HCT116 (cell line): ENCODE results near the gene CD247. TPM values are rescaled to one million over a fixed set of nuclear protein-coding genes. Genes with fewer than 3 reads are reported as not detected.

Source experiments
- ATAC-seq: fragments of 200-7000 bp; cut with Tn5 transposase; 2 replicates; pipeline ENCODE4 v1.9.1; 2020; ENCODE audit warnings: mild to moderate bottlenecking, moderate library complexity
- BruUV-seq: library from RNA; stranded (reverse); fragments of 400-500 nt; replicated peaks from 2 replicates; lab custom pipeline; 2021; lab: Mats Ljungman, UMichigan
- CTCF ChIA-PET: fragments of 300-600 bp; sonication (Branson Sonifier 250); formaldehyde crosslinking; loops from one replicate; lab custom pipeline; 2021; ENCODE audit warnings: antibody characterized with exemption; lab: Charles Lee
- POLR2A ChIA-PET: fragments of 300-600, 350-600 bp; sonication (Branson Sonifier 250); formaldehyde crosslinking; loops from one replicate; lab custom pipeline; 2021; ENCODE audit warnings: antibody characterized with exemption; lab: Charles Lee
- RAD21 ChIA-PET, 2 experiments: fragments of 300-600 bp; sonication (Branson Sonifier 250); formaldehyde crosslinking; loops; one replicate each; lab custom pipeline; 2023; ENCODE audit warnings: low total read pairs in 2 of 2; ENCODE audit not compliant: uncharacterized antibody in 2 of 2, unreplicated experiment in 2 of 2, low non-redundant PET in 1 of 2; lab: Charles Lee
- DNase-seq: peaks from one replicate; pipeline ENCODE4 v3.0.0-alpha.2; 2010; ENCODE audit warnings: low read depth, low spot score
- H2AFZ ChIP-seq: fragments of 200-600 bp; shearing (Covaris generic), sonication (generic); 2 replicates; pipeline ENCODE4 v1.6.1; 2017; ENCODE audit warnings: low read depth, mixed run types, mixed read lengths, antibody characterized with exemption, low read length; ENCODE audit not compliant: poor library complexity, severe bottlenecking
- H3K27ac ChIP-seq: 2 replicates; pipeline ENCODE4 v1.5.1; 2012; ENCODE audit warnings: low read depth, low read length
- H3K27me3 ChIP-seq: fragments of 200-600 bp; sonication (generic); 2 replicates; pipeline ENCODE4 v1.6.1; 2016; ENCODE audit warnings: mixed run types, low read length, mixed read lengths; ENCODE audit not compliant: insufficient read depth
- H3K36me3 ChIP-seq, 2 experiments: fragments of 200-500 bp in 1 of 2; fragments of 200-600 bp in 1 of 2; sonication (Bioruptor generic) in 1 of 2; sonication (generic) in 1 of 2; 2 replicates each; pipeline versions ENCODE4 v1.5.1 to v1.6.1; 2014 to 2016; ENCODE audit warnings: low read length in 2 of 2, inconsistent platforms in 1 of 2, mixed read lengths in 1 of 2, mixed run types in 1 of 2; ENCODE audit not compliant: insufficient read depth in 2 of 2, control insufficient read depth in 1 of 2
- H3K4me1 ChIP-seq, 2 experiments: fragments of 200-600 bp in 1 of 2; sonication (generic) in 1 of 2; 2 replicates each; pipeline versions ENCODE4 v1.5.1 to v1.6.1; 2012 to 2017; ENCODE audit warnings: low read length in 2 of 2, inconsistent platforms in 1 of 2, mild to moderate bottlenecking in 1 of 2, mixed read lengths in 1 of 2, mixed run types in 1 of 2, moderate library complexity in 1 of 2; ENCODE audit not compliant: insufficient read depth in 2 of 2, control insufficient read depth in 1 of 2
- H3K4me2 ChIP-seq: fragments of 200-600 bp; sonication (generic); 2 replicates; pipeline ENCODE4 v1.6.1; 2017; ENCODE audit warnings: mixed run types, low read length, mixed read lengths
- H3K4me3 ChIP-seq, 2 experiments: fragments of 200-600 bp in 1 of 2; sonication (generic) in 1 of 2; replicated peaks in 1 of 2; 2 replicates each; pipeline ENCODE4 v1.5.1; 2011 to 2016; ENCODE audit warnings: low read length in 2 of 2, control low read depth in 1 of 2, low read depth in 1 of 2, mild to moderate bottlenecking in 1 of 2, mixed read lengths in 1 of 2, mixed run types in 1 of 2
- H3K79me2 ChIP-seq: fragments of 200-600 bp; sonication (generic); 2 replicates; pipeline ENCODE4 v1.6.1; 2017; ENCODE audit warnings: mild to moderate bottlenecking, mixed run types, low read length, moderate library complexity, mixed read lengths; ENCODE audit not compliant: insufficient read depth
- H3K9ac ChIP-seq: fragments of 200-600 bp; sonication (generic); 2 replicates; pipeline ENCODE4 v1.6.1; 2016; ENCODE audit warnings: low read length, mixed read lengths
- H3K9me2 ChIP-seq: fragments of 200-600 bp; sonication (generic), shearing (Covaris generic); 2 replicates; pipeline ENCODE4 v1.6.1; 2017; ENCODE audit warnings: mixed run types, mild to moderate bottlenecking, moderate library complexity; ENCODE audit not compliant: insufficient read depth
- H3K9me3 ChIP-seq, 2 experiments: fragments of 200-500 bp in 1 of 2; fragments of 200-600 bp in 1 of 2; sonication (Bioruptor generic) in 1 of 2; sonication (generic) in 1 of 2; 2 replicates each; pipeline ENCODE4 v1.6.1; 2014 to 2017; ENCODE audit warnings: low read length in 2 of 2, mixed read lengths in 2 of 2, inconsistent platforms in 1 of 2, low read depth in 1 of 2, mild to moderate bottlenecking in 1 of 2, mixed run types in 1 of 2, moderate library complexity in 1 of 2; ENCODE audit not compliant: control insufficient read depth in 1 of 2, insufficient read depth in 1 of 2
- H4K20me1 ChIP-seq: fragments of 200-600 bp; sonication (generic), shearing (Covaris generic); 2 replicates; pipeline ENCODE4 v1.6.1; 2017; ENCODE audit warnings: mixed run types, mild to moderate bottlenecking, moderate library complexity; ENCODE audit not compliant: insufficient read depth
- intact Hi-C: fragments of 100-400 bp; cut with micrococcal nuclease; formaldehyde crosslinking; loops from 2 replicates; pipeline ENCODE4 v1.10.0; 2022
- total RNA-seq: library from RNA; stranded (reverse); gene quantifications from one replicate; pipeline ENCODE4 v1.2.1, GENCODE V29; 2021; ENCODE audit not compliant: unreplicated experiment
- TF ChIP-seq, protein P1 (sequence below): IDR thresholded peaks from 2 replicates; pipeline ENCODE4 v1.6.1; 2012; ENCODE audit warnings: low read depth

CD247 gene
- total RNA-seq, 1 experiment from 2014 or later = 0.57 TPM

GRCh38 chr1:167567663-167568062 lies 49.3 kb upstream of the CD247 start (continued):
- TF ChIP-seq, protein P1, sequence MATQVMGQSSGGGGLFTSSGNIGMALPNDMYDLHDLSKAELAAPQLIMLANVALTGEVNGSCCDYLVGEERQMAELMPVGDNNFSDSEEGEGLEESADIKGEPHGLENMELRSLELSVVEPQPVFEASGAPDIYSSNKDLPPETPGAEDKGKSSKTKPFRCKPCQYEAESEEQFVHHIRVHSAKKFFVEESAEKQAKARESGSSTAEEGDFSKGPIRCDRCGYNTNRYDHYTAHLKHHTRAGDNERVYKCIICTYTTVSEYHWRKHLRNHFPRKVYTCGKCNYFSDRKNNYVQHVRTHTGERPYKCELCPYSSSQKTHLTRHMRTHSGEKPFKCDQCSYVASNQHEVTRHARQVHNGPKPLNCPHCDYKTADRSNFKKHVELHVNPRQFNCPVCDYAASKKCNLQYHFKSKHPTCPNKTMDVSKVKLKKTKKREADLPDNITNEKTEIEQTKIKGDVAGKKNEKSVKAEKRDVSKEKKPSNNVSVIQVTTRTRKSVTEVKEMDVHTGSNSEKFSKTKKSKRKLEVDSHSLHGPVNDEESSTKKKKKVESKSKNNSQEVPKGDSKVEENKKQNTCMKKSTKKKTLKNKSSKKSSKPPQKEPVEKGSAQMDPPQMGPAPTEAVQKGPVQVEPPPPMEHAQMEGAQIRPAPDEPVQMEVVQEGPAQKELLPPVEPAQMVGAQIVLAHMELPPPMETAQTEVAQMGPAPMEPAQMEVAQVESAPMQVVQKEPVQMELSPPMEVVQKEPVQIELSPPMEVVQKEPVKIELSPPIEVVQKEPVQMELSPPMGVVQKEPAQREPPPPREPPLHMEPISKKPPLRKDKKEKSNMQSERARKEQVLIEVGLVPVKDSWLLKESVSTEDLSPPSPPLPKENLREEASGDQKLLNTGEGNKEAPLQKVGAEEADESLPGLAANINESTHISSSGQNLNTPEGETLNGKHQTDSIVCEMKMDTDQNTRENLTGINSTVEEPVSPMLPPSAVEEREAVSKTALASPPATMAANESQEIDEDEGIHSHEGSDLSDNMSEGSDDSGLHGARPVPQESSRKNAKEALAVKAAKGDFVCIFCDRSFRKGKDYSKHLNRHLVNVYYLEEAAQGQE = no peak

GRCh38 chr1:167566766-167567165 lies 48.4 kb upstream of the CD247 start:
- Histone ChIP-seq H2AFZ (no peak overlapping the region), H3K27ac (no peak overlapping the region), H3K9me2 (no peaks in the 10 kb centered on the region), H4K20me1 (no peaks in the 10 kb centered on the region), H3K4me2 (no peak overlapping the region), H3K9ac (no peak overlapping the region), H3K79me2 (no peaks in the 10 kb centered on the region), H3K4me1 (peaks cover 0 to 4% of the 10 kb centered on the region in 2 experiments; a peak in 1 of 4 replicates), H3K36me3 (no peaks in the 10 kb centered on the region), H3K4me3 (no peak overlapping the region), H3K27me3 (no peaks in the 10 kb centered on the region), H3K9me3 (no peaks in the 10 kb centered on the region)
- DNase-seq = no peak
- no TSS peak for BruUV-seq
- intact Hi-C loops = no loop called here
- ChIA-PET POLR2A (no interaction called here), RAD21 (no interaction called here), CTCF (no interaction called here)
- no peak for ATAC-seq
- TF ChIP-seq, protein P1 = no peak
